ENCODE measurements around the gene GRHL1. TPM values are rescaled to one million over a fixed set of nuclear protein-coding genes. Genes with fewer than 3 reads are reported as not detected.

GRHL1 gene
- total RNA-seq, 1 experiment from 2014 or later, result 1.9 TPM

DNA sequence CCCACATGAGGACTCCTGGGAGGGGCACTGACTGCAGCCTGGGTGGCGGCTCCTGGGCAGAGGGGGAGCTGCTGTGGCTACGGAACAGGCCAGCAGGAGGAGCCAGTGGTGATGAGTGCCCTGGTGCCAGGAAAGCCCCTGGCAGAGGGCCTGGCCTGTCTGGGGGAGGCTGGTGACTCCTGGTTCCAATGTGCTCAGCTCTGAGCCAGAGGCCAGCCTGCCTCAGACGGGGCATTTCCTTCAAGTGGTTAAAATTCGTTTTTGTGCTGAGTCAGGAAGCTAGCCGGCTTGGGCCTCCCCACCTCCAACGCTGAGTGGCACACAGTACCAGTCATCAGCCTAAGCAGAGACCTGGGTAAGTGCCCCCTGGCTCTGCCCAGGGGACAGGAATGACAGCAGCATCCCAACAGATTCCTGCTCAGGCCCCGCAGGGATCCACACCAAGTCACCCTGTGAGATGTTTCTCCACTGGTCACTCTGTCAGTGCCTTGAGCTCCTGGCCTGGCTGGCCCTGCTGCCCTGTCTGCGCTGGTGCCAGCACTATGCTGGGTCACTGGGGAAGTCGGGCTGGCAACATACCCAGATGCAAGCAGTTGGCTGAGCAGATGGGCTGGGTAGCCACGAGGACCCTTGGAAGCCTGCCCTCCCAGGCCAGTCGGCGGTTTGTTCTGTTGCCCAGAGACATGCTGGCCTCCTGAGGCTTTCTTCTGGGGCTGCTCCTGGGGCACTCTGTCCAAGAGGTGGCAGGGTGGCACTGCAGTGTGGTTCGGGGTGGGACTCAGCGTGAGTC lies 84.8 kb downstream of the GRHL1 start:
- in situ Hi-C loops (cut with HindIII; ENCODE audit: low pct_unique_long_range_greater_than_20kb, low sequenced_read_pairs), result loop anchor here (25.0 kb wide), 1 partner anchor 224 kb away; no protein-coding TSS in a partner anchor
- peak; percentile 67 for DNase-seq (ENCODE audit: low read depth, low spot score)

DNA sequence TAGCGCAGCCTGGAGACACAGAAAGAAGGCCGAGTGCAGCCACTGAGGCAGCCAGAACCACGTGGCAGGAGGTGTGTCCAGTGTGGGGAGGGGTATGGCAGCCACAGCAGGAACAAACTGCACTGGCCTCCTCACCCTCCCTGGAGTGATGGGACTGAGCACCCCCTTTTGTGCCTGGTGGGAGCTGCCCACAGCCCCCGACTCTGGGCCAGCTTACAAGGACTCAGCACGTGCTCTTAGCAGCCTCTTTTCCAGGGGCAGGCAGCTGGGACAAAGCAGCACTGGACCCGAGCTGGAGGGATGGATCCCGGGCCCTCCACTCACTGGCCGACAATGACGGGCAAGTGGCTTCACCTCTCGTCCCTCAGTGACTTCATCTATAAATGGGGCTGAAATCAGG lies 86.6 kb downstream of the GRHL1 start:
- in situ Hi-C loops (cut with HindIII; ENCODE audit: low pct_unique_long_range_greater_than_20kb, low sequenced_read_pairs), result loop anchor here (25.0 kb wide), 1 partner anchor 226 kb away; no protein-coding TSS in a partner anchor
- no peak for DNase-seq (ENCODE audit: low read depth, low spot score)

DNA sequence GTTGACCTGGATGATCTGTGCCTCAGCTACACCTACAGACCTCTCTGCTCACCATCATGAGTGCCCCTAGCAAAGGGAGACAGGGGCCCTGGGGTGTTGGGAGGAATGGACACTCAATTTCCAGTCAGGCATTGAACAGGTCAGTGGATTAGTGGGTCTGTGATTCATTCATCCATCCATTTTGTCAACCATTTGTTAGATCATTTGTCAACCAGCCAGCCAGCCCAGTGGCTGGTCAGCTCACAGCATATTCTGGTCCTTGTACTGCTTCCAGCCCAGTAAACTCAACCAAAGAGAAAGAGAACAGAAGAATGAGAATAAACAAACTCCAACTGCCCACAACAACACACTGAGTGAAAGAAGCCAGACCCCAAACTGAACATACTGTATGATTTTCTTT lies 87.2 kb downstream of the GRHL1 start:
- no peak for DNase-seq (ENCODE audit: low read depth, low spot score)
- in situ Hi-C loops (cut with HindIII; ENCODE audit: low pct_unique_long_range_greater_than_20kb, low sequenced_read_pairs), result loop anchor here (25.0 kb wide), 1 partner anchor 226 kb away; no protein-coding TSS in a partner anchor

DNA sequence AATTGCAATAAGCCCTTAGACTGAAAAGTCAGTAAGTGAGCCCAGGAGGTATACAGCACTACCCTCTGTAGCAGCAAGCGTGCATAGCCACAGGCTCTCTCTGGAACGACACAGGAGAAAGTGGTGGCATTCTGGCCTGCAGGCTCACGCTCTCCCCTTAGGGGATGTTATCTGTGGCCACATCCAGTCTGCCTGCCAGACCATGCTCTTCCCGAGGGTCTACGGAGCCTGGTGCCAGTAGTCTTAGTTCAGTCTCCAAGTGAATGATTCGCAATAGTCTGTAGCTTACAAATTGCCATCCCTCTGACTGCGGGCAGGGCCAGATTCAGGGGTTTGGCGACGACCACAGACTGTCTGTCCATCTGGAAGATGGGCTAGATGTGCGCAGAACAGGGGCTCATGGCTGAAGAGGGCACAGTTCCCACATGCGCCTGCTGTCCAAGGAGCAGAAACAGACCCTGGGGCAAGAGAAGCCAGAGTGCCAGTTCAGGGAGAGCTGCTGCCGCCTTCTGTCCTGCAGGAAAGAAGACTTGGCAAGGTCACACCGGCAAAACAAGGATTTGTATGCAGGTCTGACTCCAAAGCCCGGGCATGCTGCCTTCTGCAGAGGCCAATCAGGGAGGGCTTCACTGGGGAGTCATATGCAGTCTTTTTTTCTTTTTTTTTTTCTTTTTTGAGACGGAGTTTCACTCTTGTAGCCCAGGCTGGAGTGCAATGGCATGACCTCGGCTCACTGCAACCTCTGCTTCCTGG lies 88.3 kb downstream of the GRHL1 start:
- no peak for DNase-seq (ENCODE audit: low read depth, low spot score)
- in situ Hi-C loops (cut with HindIII; ENCODE audit: low pct_unique_long_range_greater_than_20kb, low sequenced_read_pairs), result loop anchor here (25.0 kb wide), 1 partner anchor 228 kb away; no protein-coding TSS in a partner anchor

DNA sequence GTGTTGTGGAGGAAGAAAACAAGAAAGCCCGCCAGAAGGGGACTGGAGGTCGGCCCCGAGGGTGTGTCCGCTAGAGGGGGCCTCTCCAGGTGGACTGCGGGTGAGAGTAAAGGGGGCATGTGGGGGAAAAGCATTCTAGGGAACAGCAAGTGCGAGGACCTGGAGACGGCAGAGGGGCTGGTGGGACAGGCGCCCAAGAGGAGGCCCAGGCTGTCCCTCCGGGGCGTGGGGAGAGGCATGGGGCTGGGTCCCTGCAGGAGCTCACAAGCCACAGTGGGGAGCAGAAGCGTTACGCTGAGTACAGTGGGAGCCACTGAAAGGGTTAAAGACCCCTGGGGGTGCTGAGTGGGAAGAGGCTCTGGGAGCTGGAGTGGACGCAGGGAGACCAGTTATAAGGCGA lies 90.2 kb downstream of the GRHL1 start:
- in situ Hi-C loops (cut with HindIII; ENCODE audit: low pct_unique_long_range_greater_than_20kb, low sequenced_read_pairs), result loop anchor here (25.0 kb wide), 1 partner anchor 229 kb away; no protein-coding TSS in a partner anchor

DNA sequence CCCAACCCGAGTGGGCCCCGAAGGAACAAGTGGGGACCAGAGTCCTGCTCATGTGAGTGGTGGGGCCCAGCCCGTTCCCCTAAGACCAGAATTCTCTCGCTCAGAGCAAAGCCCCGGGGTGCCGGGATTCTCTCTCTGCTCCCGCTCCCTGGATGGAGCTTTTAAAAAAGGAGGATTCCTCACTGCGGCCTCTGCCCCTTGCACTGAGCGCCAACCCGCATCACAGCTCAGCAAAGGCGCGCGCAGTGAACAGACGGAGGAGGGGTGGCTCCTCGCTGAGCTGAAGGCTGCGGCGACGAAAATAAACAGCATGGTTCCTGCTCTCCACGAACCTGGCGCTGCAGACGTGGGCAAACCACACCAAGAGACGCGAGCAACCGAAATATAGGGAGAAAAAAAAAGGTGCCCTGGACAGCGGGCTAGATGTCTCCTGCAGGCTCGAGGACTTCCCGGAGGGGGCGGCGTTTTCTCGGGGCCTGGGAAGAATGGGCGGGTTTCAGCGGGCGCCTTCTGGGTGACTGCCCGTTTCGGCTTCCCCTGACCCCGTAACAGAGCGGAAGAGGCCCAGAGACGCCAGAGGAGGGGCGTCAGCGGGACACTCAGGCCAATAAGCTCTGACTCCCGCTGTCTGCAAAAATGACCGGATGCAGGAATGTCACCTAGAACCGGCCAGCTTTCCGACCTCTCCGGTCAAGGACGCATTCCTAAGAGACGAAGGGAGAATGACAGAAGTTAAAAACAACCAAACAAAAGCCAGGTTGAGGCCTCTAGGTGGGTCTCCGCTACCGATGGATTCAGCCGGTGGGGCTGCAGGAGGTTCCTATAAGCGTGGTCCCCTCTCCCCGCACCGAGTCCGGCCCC lies 91.0 kb downstream of the GRHL1 start:
- DNase-seq (ENCODE audit: low read depth, low spot score), result no peak
- in situ Hi-C loops (cut with HindIII; ENCODE audit: low pct_unique_long_range_greater_than_20kb, low sequenced_read_pairs), result loop anchor here (25.0 kb wide), 1 partner anchor 230 kb away; no protein-coding TSS in a partner anchor

More for the DNA sequence above, 90.2 kb downstream of the GRHL1 start:
- DNase-seq (ENCODE audit: low read depth, low spot score), result no peak

DNA sequence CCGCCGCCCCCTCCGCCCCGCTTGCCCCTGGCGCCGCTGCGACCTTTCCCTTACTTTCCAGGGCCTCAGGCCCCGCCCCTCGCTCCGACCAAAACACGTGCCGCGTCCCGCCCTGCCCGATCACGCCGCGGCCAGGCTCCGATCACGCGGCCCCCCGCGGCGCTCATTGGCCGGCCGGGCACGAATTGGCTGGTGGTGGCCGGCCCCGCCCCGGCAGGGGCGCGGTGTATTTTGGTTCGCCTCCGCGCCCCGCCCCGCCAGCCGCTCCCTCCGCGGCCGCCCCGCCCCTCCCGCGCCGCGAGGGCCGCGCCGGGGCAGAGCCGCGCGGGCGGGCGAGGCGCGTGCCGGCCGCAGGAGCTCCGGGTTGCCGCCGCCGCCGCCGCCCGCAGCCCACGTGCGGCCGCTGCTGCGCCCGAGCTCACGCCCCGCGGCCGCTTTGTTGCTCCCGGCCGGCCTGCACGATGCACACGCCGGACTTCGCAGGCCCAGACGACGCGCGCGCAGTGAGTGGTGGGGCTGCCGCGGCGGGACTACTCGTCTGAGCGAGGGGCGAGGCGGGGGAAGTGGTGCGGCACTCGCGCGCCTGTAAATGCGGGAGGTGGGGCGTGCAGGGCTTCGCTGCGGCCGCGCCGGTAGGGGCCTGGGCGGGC lies 91.9 kb downstream of the GRHL1 start, which contains the start of gene KLF11:
TSS of gene KLF11 (plus strand) at position 295 of the 650 bp plus-strand sequence. CDS start at position 462, 167 bp downstream.
- peak; percentile 90 for DNase-seq (ENCODE audit: low read depth, low spot score)
- in situ Hi-C loops (cut with HindIII; ENCODE audit: low pct_unique_long_range_greater_than_20kb, low sequenced_read_pairs), result loop anchor here (25.0 kb wide), 1 partner anchor 231 kb away; no protein-coding TSS in a partner anchor

DNA sequence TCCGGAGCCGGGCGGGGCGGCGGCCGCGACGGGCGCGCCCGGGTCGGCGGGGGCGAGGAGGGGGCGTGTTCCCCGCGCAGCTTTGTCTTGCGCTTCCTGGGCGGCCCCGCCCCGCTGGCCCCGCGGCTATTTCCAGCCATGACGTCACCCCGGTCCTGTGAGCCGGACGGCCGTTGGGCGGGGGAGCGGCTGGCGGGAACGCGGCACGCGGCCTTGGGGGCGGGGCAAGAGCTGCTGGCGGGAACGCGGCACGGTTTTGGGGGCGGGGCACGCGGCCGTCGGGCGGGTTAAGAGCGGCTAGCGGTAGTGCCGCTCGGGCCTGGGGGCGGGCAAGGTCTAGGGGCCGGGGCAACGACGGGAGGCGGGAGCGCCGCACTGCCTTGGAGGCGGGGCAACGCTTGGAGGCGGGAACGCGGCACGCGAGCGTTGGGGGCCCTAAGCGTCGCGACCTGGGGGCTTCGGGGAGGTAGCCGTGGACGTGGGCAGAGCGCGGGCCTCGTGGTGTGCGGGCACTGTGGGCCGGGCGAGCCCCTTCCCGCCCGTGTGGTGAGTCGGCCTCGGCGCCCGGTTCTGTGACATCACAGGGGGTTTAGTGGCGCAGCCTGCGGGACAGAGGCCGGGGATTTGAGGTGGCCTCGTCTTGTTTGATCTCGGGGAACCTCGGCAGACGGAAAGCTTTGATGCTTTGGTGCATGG lies 92.6 kb downstream of the GRHL1 start:
- in situ Hi-C loops (cut with HindIII; ENCODE audit: low pct_unique_long_range_greater_than_20kb, low sequenced_read_pairs), result loop anchor here (25.0 kb wide), 1 partner anchor 232 kb away; no protein-coding TSS in a partner anchor
- DNase-seq (ENCODE audit: low read depth, low spot score), result peak; percentile 94

DNA sequence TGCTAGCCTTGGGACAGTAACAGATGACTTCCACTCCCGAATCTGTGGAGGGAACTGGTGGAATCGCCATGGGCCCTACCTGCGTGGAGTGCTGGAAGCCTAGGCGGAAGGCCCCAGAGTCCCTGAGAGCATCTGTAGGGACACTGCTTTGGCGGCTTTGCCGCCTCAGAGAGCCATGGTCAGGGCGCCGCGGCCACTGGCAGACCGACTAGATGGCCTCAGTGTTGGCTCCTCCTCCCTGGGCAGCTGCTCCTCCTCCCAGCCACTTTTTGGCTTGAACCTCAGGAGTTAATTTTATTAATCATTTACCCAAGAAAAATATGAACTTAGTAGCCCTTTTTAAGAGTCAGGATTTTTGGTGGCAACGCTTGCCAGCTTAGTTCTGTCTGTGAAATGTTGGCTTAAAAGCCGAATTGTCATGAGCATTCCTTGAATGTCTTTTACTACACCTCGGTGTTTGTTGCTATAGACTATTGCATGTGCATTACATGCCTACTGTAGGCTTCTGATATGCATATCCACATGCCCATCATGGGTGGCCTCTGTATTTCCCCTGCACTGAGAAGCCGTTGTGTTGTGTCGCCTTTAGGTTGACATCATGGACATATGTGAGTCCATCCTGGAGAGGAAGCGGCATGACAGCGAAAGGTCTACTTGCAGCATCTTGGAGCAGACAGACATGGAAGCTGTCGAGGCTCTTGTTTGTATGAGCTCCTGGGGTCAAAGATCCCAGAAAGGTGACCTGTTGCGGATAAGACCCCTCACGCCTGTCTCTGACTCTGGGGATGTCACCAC lies 94.3 kb downstream of the GRHL1 start:
- in situ Hi-C loops (cut with HindIII; ENCODE audit: low pct_unique_long_range_greater_than_20kb, low sequenced_read_pairs), result loop anchor here (25.0 kb wide), 1 partner anchor 233 kb away; no protein-coding TSS in a partner anchor
- DNase-seq (ENCODE audit: low read depth, low spot score), result no peak

DNA sequence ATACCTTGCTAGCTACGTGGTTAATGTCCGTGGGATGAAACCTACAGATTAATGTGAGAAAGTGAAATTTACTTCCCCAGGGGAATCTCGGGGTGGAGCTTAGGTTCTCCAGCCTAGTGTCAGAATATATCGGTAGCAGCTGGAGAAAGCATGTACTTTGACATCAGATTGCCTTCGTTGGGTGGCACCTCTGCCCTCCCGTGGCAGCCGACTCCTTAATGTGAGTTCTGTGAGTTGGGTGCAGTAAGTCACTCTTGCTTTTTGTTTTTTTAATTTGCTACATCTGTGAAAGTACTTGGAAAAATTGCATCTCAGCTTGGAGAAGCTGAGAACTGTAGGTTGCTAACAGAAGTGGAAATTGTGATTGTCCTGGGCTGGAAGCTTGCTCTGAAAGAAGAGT lies 95.4 kb downstream of the GRHL1 start:
- in situ Hi-C loops (cut with HindIII; ENCODE audit: low pct_unique_long_range_greater_than_20kb, low sequenced_read_pairs), result loop anchor here (25.0 kb wide), 1 partner anchor 235 kb away; no protein-coding TSS in a partner anchor
- DNase-seq (ENCODE audit: low read depth, low spot score), result no peak

DNA sequence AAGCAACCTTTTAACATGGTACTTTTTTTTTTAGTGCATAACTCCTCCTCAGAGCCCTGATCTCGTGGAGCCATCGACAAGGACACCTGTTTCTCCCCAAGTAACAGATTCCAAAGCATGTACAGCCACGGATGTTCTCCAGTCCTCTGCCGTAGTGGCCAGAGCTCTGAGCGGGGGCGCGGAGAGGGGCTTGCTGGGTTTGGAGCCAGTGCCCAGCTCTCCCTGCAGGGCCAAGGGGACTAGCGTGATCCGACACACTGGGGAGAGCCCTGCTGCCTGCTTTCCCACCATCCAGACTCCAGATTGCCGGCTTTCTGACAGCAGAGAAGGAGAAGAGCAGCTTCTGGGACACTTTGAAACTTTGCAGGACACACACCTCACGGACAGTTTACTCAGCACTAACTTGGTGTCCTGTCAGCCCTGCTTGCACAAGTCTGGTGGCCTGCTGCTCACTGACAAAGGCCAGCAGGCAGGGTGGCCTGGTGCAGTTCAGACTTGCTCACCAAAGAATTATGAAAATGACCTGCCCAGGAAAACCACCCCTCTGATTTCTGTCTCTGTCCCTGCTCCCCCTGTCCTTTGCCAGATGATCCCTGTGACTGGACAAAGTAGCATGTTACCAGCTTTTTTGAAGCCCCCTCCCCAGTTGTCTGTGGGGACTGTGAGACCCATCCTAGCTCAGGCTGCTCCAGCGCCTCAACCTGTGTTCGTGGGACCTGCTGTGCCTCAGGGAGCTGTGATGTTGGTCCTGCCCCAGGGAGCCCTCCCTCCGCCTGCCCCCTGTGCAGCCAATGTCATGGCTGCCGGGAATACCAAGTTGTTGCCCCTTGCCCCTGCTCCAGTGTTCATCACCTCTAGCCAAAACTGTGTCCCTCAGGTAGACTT lies 96.4 kb downstream of the GRHL1 start:
- no peak for DNase-seq (ENCODE audit: low read depth, low spot score)
- in situ Hi-C loops (cut with HindIII; ENCODE audit: low pct_unique_long_range_greater_than_20kb, low sequenced_read_pairs), result loop anchor here (25.0 kb wide), 1 partner anchor 236 kb away; no protein-coding TSS in a partner anchor

DNA sequence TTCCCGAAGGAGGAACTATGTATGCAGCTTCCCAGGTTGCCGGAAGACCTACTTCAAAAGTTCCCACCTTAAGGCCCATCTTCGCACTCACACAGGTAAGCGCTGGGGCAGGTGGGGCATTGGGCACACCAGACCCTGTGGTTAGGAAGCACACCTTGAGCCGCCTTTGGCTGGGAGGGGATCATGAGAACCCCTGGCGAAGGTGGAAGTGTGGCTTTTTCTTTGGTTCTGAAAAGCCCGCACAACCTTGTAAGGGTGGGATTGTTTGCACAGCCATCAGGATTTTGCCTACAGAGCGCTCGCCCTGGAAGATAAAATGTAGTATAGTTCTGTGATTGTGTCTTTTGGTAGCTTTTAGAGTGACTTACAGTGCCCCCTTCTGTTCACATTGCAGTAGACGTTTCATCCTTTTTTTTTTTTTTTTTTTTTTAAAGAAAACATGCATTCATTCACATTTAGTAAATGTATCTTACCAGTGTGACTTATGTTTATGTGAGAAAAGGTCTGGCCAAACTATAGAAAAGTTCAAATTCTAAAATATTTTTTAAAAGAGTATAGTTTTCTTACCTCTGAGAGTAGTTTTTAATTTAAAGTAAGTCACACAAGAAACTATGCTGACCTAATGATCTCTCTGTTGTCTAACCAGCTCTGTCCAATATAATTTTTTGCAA lies 97.1 kb downstream of the GRHL1 start:
- DNase-seq (ENCODE audit: low read depth, low spot score), result peak; percentile 76
- in situ Hi-C loops (cut with HindIII; ENCODE audit: low pct_unique_long_range_greater_than_20kb, low sequenced_read_pairs), result loop anchor here (25.0 kb wide), 1 partner anchor 236 kb away; no protein-coding TSS in a partner anchor

All from SK-MEL-5 (cell line).